Femur (tissue), 1 donor: Measurements from ENCODE around the gene HOXB6.
A peak's percentile ranks its signal among the peaks of the same experiment; 100 is the strongest.

Experiments
- DNase-seq: peaks from one replicate; pipeline ENCODE4 v3.0.0-alpha.2; 2017

HOXB6 gene

GRCh38 chr17:48634493-48635208 is 29.9 kb upstream of the HOXB6 start:
- no peak for DNase-seq

DNA sequence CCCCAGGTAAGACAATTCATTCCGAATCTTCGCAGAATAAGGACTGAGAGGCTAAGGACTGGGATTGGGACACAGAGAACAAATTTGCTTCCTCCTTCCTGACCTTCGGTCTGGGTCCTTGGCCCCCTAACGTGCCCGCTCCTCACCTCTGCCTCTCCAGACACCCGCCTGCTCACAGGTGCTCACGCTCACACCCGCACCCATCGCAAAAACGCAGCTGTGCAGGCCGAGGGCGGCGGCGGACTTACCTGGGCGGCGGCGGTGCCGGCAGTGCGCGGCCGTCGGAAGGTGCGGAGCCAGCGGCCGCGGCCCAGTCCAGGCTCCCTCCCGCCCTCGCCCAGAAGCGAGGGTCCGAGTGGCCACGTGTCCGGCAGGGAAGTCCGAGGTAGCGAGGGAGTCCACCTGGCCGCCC is 28.5 kb upstream of the HOXB6 start:
- DNase-seq, result peak; percentile 7

DNA sequence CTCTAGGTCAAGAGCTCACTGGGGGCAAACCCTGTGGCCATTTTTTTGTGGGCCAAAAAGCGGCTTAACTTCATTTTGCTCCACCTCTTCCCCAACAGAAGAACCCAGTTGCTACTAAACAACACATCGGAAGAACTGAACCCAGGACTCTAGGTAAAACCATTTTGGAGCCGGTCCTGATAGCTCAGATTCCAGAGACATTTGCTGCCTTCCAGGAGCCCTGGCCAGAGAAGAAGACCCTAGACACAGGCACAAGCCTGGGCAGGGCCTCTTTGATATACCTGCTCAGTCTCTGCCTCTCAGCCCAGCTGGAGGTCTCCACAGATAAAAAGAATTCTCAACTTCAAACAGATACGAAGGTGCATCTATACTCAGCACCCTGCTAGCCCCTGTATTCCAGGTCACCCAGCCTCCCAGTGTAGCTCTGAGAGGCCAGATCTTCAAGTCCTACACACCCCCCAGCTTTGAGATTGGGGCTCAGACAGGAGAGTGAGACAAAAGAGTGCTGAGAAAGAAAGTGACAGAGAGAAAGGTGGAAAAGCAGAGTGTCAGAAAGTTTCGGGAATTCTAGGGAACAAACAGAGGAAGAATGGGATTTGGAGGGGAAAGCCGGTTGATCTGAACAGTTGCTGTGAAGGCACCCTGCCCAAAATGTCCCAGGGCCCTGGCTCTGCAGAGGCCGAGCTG is 27.9 kb upstream of the HOXB6 start:
- DNase-seq, result peak; percentile 12

- DNase-seq, result peak; percentile 18
These were observed 27.1 kb upstream of the HOXB6 start for GRCh38 chr17:48631693-48632578.

DNA sequence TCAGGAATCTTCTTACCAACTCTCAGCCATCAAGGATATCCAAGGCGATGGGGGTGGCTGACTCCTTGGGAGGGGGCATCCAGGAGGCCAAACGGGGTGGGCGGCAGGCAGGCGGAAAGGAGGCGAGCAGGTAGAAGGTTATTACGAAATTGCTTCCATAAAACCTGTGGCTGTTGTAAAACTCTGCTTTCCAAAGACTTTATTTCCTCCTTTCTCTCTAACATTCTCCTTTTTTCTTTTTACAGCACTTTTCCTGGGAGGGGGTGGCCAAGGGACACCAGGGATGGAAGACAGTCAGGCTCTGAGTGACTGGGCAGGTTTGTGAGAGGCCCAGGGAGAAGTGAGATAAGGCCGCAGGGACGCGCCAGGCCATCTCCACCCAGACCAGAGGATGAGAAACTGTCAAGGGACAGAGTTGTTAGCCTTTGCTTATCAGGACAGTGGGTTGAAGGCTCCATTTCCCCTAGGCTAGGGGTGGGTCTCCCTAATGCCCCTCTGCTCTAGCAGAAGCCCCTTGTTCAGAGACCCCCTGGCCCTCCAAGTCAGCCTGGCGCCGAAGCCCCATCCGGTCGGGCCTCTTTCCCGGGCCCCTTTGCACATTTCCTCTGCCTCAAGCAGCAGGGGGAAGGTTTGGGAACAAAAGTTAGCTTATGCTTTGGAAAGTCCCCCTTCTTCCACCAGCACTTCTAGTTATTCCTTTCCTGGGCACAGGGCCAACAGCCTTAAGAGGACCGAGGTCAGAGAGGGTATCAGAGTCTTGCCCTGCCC is 26.3 kb upstream of the HOXB6 start:
- DNase-seq, result peak; percentile 12

DNA sequence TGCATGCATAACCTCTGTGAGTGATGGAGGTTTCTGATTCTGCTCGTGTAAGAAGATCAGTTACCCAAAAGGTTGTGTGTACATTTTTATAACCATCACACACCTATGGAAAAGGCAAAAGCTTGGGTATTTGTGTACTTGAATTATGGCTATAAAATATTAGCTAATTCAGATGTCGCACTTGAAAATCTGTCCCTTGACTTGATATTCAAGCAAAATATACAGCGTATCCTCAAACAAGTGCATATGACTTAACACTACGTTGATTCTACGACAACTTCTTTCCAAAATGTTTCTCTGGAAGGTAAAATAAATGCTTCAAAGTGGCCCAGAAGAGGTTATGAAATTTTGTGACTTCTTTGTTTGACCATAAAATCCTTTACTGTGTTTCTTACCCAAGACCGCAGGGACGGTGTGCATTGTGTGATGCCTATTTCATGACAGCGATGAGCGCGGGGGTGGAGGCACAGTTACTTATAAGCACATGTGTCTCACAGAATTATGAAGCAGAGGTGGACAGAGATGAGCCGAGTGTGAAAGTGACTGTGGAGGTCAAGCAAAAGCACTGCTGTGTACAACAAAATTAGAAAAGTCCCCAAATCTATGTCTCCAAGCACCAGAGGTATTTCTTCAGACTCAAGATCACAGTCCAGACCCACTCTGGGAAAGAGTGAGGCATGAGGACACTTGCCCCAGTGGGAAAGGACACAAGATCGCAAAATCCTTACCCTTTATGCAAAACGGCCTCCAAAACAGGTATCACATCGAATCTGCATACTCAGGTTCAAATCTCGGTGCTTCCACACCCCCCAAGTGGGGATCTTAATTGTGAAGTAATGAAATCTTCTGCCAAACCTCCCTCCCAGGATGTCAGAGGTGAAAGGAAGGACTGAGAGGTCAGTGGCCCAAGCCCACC is 25.5 kb upstream of the HOXB6 start:
- no peak for DNase-seq

- DNase-seq, result no peak
These were observed 24.6 kb upstream of the HOXB6 start for GRCh38 chr17:48629411-48629759.

GRCh38 chr17:48628649-48629410 is 24.0 kb upstream of the HOXB6 start:
- DNase-seq, result no peak

DNA sequence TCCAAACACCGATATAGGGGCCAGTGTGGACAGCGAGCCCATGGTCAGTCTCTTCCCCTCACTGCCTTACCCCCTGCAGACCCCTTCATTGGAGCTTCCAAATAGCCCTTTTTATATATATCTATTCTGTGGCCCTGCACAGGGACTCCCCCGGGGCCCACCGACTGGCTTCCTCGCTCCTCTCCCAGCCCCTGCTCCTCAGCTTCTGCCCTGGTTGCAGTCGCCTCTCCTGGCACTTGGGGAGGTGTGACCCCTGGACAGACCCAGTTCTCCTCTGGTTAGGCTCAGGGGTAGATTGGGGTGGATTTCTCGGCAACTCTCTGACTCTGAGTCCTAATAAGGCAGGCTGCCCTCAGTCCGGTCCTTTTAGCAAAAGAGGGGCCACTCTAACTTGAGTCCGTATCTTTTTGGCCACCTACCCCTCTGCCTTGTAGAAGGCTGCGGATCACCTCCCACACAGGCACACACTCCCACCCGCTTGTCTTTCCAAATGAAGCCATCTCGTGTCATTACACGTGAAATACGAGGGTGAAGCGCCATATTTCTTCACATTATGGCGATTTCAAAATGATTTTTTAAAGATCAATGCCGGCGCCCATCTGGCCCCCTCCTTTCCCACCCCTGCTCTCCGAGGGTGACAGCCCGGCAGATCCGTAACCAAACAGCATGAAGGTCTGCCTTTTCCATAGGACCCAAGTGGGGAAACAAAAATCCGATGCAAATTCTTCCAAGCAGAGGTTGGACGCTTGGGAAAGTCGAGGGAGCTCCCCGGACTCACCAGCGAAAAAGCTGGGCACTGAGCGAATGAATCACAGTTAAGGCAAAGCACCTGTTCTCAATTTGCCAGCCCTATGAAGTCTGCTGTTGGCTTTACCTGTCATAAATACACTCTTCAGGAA is 23.1 kb upstream of the HOXB6 start:
- no peak for DNase-seq

- DNase-seq, result no peak
These were observed 22.4 kb upstream of the HOXB6 start for GRCh38 chr17:48627118-48627597.

- no peak for DNase-seq
These were observed 21.7 kb upstream of the HOXB6 start, which contains the start of gene HOXB9 for GRCh38 chr17:48626245-48627117. TSS of gene HOXB9 (minus strand) at chr17:48626358. CDS start at chr17:48626269, 89 bp downstream.

- DNase-seq, result no peak
These were observed 20.9 kb upstream of the HOXB6 start for GRCh38 chr17:48625495-48626244.

- DNase-seq, result no peak
These were observed 20.0 kb upstream of the HOXB6 start for GRCh38 chr17:48624544-48625494.

DNA sequence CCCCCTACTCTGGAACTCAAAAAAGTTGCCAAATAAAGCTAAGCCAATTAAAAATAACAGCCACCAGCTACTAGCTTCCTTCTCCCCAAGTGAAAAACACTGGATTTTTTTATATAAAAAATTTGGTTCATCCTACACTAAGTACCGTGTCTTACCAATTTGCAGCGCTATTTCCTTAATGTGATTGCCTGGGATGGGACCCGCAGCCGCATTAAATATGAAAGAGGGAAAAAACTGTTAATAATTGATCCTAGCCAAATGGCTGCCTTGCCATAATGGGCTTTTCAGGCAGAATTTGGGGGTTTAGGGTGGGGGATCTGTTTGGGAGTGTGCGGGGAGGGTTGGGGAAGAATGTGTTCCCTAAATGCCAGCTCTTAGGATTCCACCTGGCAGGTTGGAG is 19.3 kb upstream of the HOXB6 start:
- no peak for DNase-seq

GRCh38 chr17:48623583-48623982 is 18.8 kb upstream of the HOXB6 start:
- no peak for DNase-seq

DNA sequence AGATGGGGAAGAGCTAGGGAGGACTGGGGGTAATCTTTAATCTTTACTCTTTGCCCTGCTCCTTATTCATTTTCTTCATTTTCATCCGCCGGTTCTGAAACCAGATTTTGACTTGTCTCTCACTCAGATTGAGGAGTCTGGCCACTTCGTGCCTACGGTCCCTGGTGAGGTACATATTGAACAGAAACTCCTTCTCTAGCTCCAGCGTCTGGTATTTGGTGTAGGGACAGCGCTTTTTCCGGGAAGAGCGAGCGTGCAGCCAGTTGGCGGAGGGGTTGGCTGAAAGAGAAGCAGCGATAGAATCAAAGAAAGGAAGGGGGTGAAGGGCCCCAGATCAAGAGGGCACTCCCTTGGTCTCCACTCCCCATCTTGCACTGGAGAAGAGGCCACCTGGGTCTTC is 18.1 kb upstream of the HOXB6 start:
- no peak for DNase-seq
